IPS-20b (cell line): ENCODE measurements around the gene DPP10.
A peak's percentile ranks its signal among the peaks of the same experiment; 100 is the strongest.

ENCODE experiments used
- H3K27ac ChIP-seq: one replicate; pipeline ENCODE4 v1.5.1; 2013; ENCODE audit warnings: low read length
- H3K27me3 ChIP-seq: 2 replicates; pipeline ENCODE4 v1.6.1; 2013; ENCODE audit warnings: mild to moderate bottlenecking, low read length, inconsistent platforms; ENCODE audit not compliant: insufficient read depth
- H3K36me3 ChIP-seq: 2 replicates; pipeline ENCODE4 v1.6.1; 2013; ENCODE audit warnings: low read depth, mild to moderate bottlenecking, inconsistent platforms, low read length, moderate library complexity; ENCODE audit not compliant: insufficient read depth
- H3K4me1 ChIP-seq: 2 replicates; pipeline ENCODE4 v1.6.1; 2013; ENCODE audit warnings: mild to moderate bottlenecking, control low read depth, inconsistent platforms, low read length, moderate library complexity; ENCODE audit not compliant: insufficient read depth
- H3K4me3 ChIP-seq: 2 replicates; pipeline ENCODE4 v1.5.1; 2013; ENCODE audit warnings: mild to moderate bottlenecking, low read length, inconsistent platforms
- H3K9ac ChIP-seq: 2 replicates; pipeline ENCODE4 v1.6.1; 2013; ENCODE audit warnings: low read depth, mild to moderate bottlenecking, inconsistent platforms, low read length, moderate library complexity
- H3K9me3 ChIP-seq: 2 replicates; pipeline ENCODE4 v1.6.1; 2013; ENCODE audit warnings: mild to moderate bottlenecking, low read depth, low read length, inconsistent platforms; ENCODE audit not compliant: insufficient read depth

The DPP10 gene

DNA sequence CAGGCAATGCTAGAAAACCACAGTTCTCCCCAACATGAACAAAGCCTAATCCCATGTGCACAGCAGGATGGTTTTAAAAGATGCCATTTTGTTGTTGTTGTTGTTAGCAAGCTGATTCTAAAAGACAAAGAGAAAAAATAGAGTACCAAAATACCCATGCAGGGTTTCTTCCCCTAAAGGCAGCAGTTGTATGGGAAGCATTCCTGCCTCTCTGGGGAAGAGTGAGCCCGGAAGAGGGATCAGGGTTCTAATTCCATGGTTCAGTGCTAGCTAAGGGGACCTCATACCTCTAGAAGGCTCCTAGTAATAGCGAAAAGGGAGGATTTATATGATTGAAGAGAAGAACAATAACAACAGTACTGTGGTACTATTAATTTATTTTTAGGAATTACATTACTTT lies 327.6 kb downstream of the DPP10 start:
- no peaks in the 10 kb centered on the region for H3K9me3 ChIP-seq
- no peak overlapping the region for H3K9ac ChIP-seq
- no peaks in the 10 kb centered on the region for H3K27me3 ChIP-seq

DNA sequence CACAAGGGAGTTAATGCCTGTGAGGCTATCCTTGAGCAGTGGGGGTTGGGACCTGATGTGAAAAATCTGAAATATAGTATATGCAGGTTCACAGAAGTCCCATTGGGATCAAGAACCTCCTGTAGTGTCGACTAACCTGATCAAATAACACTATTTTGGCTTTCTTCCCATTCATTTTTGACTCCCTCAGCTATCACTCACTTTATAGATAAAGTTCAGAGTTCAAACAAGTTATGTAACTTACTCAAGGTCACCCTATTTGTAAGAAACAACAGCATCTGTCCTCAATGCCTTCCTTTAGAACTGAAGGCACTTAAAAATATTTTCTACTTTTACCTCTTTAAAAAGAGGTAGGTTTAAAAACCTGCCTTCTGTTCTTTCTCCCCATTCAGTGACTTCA lies 341.6 kb downstream of the DPP10 start:
- Histone ChIP-seq H3K9ac (no peak overlapping the region), H3K9me3 (no peaks in the 10 kb centered on the region), H3K27me3 (no peaks in the 10 kb centered on the region), H3K36me3 (no peaks in the 10 kb centered on the region), H3K4me3 (no peak overlapping the region), H3K4me1 (peaks cover 9% of the 10 kb centered on the region; the same call in 1 of the 2 replicates), H3K27ac (no peak overlapping the region)

More for the DNA sequence above, 327.6 kb downstream of the DPP10 start:
- Histone ChIP-seq H3K4me3 (no peak overlapping the region), H3K36me3 (no peaks in the 10 kb centered on the region), H3K4me1 (peaks cover 9% of the 10 kb centered on the region), H3K27ac (peak overlapping the region; percentile 8)

DNA sequence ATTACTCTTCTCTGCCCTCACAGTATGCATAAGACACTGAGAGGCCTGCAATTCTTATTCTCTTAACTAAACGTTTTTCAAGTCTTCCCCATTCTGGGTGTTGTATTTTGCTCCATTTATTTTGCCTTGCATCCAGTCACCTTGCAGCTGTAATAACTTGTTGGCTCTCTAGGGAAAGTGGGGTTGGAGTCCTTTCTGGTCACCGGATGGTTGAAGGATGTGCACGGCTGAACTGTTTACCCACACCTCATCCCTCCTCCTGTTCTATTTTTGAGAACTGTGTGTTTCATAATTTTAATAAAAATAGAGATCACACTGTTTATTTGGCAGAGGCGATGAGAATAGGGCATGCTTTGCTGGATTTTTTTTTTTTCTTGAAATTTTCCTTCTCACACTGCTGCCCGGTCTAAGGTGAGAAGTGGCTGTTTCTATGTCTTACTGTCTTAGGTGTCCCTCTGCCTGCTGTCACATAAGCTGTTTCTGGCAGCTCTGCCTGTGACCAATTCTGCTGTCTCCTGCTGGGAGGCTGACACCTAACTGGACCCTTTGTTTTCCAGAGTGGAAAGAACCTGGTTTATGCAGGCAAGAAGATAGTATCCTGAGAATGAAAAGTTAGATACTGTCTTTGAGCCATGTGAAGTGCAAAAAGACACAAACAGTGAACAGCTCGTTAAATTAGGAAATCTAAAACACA lies 342.6 kb downstream of the DPP10 start:
- Histone ChIP-seq H3K4me3 (no peak overlapping the region), H3K27ac (no peak overlapping the region), H3K4me1 (peaks cover 17% of the 10 kb centered on the region; the same call in 1 of the 2 replicates), H3K9me3 (no peaks in the 10 kb centered on the region), H3K36me3 (no peaks in the 10 kb centered on the region), H3K9ac (no peak overlapping the region), H3K27me3 (no peaks in the 10 kb centered on the region)

DNA sequence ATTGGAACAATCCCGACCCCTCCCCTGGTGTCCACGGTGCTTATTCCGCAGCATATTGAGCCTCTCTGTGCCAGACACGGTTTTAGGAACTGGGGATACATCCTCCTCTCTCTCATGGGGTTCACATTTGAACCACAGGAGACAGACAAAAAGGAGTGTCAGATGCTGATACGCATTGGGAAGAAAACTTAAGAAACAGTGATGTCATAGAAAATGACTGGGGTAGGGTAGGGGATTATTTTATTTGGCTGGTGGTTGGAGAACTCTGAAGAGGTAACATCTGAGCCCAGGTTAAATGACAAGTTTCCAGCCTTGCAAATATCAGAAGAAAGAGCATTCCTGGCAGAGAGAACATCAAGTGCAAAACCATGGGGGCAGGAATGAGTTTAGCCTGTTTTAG lies 344.5 kb downstream of the DPP10 start:
- no peak overlapping the region for H3K27ac ChIP-seq
- no peaks in the 10 kb centered on the region for H3K9me3 ChIP-seq
- H3K4me3 ChIP-seq = no peak overlapping the region
- no peaks in the 10 kb centered on the region for H3K27me3 ChIP-seq
- H3K9ac ChIP-seq = no peak overlapping the region
- H3K4me1 ChIP-seq = peaks cover 27% of the 10 kb centered on the region; the same call in 1 of the 2 replicates
- no peaks in the 10 kb centered on the region for H3K36me3 ChIP-seq

DNA sequence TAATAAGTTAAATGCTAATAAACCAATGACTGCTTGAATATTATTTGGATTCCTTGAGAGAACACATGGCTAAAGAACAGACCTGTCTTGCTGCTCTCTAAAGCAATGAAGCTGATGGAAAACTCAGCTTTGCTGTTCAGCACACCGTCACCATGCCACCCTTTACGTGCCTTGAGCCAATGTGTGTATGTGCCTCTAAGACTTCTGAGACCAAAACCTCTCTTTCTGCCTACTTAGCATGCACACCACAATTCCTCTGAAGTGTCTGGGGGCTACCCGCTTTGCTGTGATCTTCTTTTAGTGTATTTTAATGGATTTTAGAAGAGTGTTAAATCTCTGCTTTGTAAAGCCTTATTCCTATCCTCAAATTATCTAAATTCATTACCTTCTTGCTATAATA lies 345.0 kb downstream of the DPP10 start:
- Histone ChIP-seq H3K27ac (no peak overlapping the region), H3K36me3 (no peaks in the 10 kb centered on the region), H3K9ac (no peak overlapping the region), H3K4me1 (peaks cover 27% of the 10 kb centered on the region; the same call in 1 of the 2 replicates), H3K27me3 (no peaks in the 10 kb centered on the region), H3K9me3 (no peaks in the 10 kb centered on the region), H3K4me3 (no peak overlapping the region)

DNA sequence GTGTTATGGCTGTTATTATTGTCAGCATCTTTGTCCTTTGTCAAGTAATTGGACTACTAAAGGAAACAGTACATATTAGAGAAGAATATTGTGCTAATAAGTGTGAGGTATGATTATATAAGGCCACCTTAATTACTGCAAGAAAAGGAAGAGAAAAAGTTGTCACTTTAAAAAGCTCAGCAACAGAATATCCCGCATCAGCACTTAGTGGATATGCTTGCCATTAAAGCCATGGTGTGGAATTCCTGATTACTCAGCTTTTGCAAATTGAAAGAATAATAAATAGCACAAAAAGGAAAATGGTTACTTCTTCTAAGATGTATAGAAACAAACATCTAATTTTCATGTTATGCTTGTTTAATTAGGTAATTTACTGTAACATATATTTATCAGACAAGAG lies 347.5 kb downstream of the DPP10 start:
- Histone ChIP-seq H3K27ac (no peak overlapping the region), H3K9ac (no peak overlapping the region)

DNA sequence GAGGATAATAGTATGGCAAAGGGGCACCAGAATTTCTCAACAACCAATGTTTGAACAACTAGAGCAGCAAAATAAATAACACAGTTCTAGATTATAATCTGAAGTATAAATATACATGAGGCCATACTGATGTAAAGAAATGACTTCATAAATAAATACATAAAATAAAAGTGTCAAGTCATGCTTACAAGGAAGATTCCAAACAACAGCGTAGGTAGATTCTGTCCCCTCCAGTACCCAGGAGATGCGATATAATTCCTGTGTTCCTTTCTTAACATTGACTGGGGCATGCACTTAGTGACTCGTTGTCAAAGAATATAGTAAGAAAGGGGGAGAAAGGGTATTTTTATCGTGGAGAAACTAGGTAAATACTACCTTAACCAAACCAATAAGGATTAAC lies 355.1 kb downstream of the DPP10 start:
- H3K4me1 ChIP-seq = no peaks in the 10 kb centered on the region

More for the DNA sequence above, 347.5 kb downstream of the DPP10 start:
- Histone ChIP-seq H3K36me3 (no peaks in the 10 kb centered on the region), H3K27me3 (no peaks in the 10 kb centered on the region), H3K4me1 (peaks cover 21% of the 10 kb centered on the region; the same call in 1 of the 2 replicates), H3K4me3 (no peak overlapping the region), H3K9me3 (no peaks in the 10 kb centered on the region)

DNA sequence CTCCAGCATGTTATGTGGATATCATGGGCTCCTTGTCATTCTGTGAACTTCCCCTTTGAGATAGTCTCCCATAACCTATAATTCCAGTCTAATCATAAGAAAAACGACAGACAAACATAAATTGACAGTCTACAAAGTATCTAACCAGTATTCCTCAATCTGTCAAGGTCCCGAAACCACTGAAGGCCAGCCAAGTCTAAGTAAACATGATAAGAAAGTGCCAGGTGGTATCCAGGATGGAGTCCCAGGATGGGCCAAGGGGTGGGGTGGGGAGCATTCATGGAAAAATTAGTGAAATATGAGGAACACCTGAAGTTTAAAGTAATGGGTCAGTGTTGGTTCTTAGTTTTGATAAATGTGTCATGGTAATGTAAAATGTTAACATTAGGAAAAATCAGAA lies 355.5 kb downstream of the DPP10 start:
- Histone ChIP-seq H3K9ac (no peak overlapping the region), H3K27me3 (no peaks in the 10 kb centered on the region), H3K36me3 (no peaks in the 10 kb centered on the region), H3K4me1 (no peaks in the 10 kb centered on the region), H3K4me3 (no peak overlapping the region), H3K27ac (no peak overlapping the region), H3K9me3 (no peaks in the 10 kb centered on the region)

More for the DNA sequence above, 355.1 kb downstream of the DPP10 start:
- H3K9ac ChIP-seq = no peak overlapping the region
- no peaks in the 10 kb centered on the region for H3K36me3 ChIP-seq
- H3K9me3 ChIP-seq = no peaks in the 10 kb centered on the region
- H3K27ac ChIP-seq = no peak overlapping the region
- H3K4me3 ChIP-seq = no peak overlapping the region
- no peaks in the 10 kb centered on the region for H3K27me3 ChIP-seq

DNA sequence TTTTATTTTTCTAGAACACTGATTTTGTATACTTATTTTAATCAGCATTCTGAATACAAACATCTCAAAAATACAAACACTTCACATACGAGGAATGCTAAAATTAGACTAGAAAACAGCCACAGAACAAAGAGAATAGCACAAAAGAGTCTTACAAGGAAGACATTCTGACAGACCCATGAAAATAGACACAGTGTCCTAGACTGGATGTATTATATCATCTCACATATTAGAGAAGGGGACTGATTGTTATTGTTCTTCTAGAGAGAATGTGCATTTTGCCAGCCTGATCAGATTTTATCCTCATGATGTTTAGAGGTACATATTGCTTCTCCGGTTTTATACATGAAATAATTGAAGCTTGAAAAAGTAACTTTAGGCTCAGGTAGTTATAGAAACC lies 357.9 kb downstream of the DPP10 start:
- no peaks in the 10 kb centered on the region for H3K27me3 ChIP-seq
- no peaks in the 10 kb centered on the region for H3K9me3 ChIP-seq
- H3K4me1 ChIP-seq = no peaks in the 10 kb centered on the region
- H3K4me3 ChIP-seq = no peak overlapping the region
- H3K36me3 ChIP-seq = no peaks in the 10 kb centered on the region
- H3K27ac ChIP-seq = no peak overlapping the region
- H3K9ac ChIP-seq = no peak overlapping the region

DNA sequence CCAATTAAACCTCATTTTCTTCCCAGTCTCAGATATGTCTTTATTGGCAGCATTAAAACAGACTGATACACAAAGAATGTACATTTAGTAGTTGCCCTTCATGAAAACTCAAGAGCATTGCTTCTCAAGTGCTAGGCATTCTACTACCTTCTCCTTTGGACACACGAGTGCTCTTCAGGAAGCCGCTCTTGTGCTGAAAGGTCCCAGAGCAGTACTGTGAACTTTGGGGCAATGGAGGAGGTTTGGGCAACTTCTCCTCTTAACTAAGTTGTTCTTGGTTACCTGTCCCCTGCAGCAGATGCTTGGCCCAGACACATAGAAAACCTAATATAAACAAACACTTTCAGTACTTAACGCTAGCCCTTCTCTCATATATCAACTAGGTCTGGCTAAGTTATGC lies 362.8 kb downstream of the DPP10 start:
- H3K27me3 ChIP-seq = no peaks in the 10 kb centered on the region
- no peaks in the 10 kb centered on the region for H3K9me3 ChIP-seq
- H3K27ac ChIP-seq = no peak overlapping the region
- no peaks in the 10 kb centered on the region for H3K4me1 ChIP-seq
- H3K4me3 ChIP-seq = no peak overlapping the region
- no peaks in the 10 kb centered on the region for H3K36me3 ChIP-seq
- no peak overlapping the region for H3K9ac ChIP-seq

DNA sequence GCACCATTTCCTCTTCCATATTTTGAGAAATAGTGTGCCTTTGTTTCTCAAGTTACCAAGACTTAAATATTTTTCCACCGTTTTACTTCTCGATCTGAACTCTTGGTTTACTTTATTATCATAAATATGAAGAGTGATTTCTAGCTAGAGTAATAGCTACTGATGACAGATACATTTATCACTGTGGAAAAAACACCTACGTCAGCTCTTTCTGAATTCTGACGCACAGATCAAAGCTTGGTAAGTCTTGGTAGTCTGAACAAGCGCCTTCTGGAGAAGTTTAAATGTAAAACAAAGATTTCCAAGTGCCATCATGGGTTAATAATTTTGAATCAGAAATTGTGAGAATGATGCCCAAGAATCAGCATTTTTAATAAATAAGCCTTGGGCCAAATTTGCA lies 367.7 kb downstream of the DPP10 start:
- no peaks in the 10 kb centered on the region for H3K36me3 ChIP-seq
- H3K9ac ChIP-seq = no peak overlapping the region
- no peaks in the 10 kb centered on the region for H3K4me1 ChIP-seq
- H3K27me3 ChIP-seq = no peaks in the 10 kb centered on the region
- H3K4me3 ChIP-seq = no peak overlapping the region
- no peaks in the 10 kb centered on the region for H3K9me3 ChIP-seq
- no peak overlapping the region for H3K27ac ChIP-seq

DNA sequence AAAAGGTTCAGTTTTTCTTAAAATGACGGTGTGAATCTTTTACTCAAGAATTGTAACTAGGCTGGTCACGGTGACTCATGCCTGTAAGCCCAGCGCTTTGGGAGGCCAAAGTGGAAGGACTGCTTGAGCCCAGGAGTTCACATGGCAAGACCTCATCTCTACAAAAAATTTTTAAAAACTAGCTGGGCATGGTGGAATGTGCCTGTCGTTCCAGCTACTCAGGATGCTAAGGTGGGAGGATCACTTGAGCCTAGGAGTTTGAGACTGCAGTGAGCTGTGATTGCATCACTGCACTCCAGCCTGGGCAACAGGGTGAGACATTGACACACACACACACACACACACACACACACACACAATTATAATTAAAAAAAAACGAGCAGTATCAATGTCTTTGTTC lies 369.8 kb downstream of the DPP10 start:
- Histone ChIP-seq H3K27me3 (no peaks in the 10 kb centered on the region), H3K4me1 (no peaks in the 10 kb centered on the region), H3K9me3 (no peaks in the 10 kb centered on the region), H3K36me3 (no peaks in the 10 kb centered on the region), H3K27ac (no peak overlapping the region), H3K4me3 (no peak overlapping the region), H3K9ac (no peak overlapping the region)
